Upper lobe of left lung (tissue), 4 donors: ENCODE results near the gene TTF2.

ENCODE experiments used
- EP300 ChIP-seq, 4 donors: sonication (generic); formaldehyde crosslinking; IDR thresholded peaks; one replicate each; pipeline ENCODE4 v1.5.1; 2017; ENCODE audit warnings: antibody characterized with exemption in 4 of 4, control low read depth in 2 of 4
- POLR2A ChIP-seq, 4 donors: fragments of 450-650 bp; IDR thresholded peaks; one replicate each; pipeline ENCODE4 v1.5.1; 2016 to 2017; ENCODE audit warnings: antibody characterized with exemption in 4 of 4, mild to moderate bottlenecking in 2 of 4

DNA sequence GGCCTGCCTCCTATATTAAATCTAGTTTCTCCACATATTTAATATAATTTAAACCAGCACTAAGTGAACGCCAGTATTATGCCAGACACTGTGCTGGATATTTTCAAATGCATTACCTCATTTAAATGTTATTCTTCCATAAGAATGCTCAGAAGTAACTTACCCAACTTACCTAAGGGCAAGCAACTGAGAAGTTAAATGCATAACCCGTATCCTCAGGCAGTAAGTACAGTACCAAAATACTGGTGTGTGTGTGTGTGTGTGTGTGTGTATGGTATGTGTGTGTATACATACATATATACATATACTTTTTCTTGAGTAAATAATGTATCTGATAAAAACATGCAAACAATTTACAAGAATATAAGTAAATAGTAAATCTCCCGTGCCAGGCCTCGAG lies 70.4 kb downstream of the TTF2 start:
- TF ChIP-seq POLR2A (IDR thresholded peaks at IDR 0.05) (no peak), EP300 (IDR thresholded peaks at IDR 0.05) (no peak)
